ENCODE results near the gene CCDC92. TPM values are rescaled to one million over a fixed set of nuclear protein-coding genes. Genes with fewer than 3 reads are reported as not detected.

Gene CCDC92
- total and polyA plus RNA-seq, 2 of the 8 experiments (the other 6 are each of a cell fraction or from before 2014, with no cell fraction given): 0.43 to 0.51 TPM

DNA sequence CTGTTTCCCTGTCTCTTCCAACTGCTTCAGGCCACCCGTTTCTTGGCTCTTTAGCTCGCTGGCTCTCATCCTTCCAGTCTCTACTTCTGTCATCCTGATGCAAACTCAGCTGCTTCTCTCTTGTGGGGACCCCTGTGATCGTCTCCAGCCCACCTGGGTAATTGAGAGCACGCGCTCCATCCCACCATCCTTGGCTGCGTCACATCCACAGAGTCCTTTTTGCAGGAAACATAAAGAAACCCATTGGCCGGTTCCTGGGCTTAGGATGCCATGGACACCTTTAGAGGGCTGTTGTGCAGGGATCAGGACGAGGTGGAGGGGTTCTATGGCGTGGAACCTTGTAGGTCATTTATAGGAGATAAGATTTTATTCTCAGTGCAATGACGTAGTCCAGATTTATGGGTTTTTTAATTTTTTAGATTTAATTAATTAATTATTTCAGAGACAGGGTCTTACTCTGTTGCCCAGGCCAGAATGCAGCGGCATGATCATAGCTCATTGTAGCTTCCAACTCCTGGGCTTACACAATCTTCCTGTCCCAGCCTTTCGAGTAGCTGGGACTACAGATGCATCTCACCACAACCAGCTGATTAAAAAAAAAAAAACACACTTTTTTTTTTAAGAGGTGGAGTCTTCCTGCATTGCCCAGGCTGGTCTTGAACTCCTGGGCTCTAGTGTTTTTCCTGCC is 82.6 kb downstream of the CCDC92 start:
- peaks cover 0 to 6% (median 1%) of the 10 kb centered on the region in 4 experiments; a peak in 4 of 7 replicates for H3K4me1 ChIP-seq (replicated peaks in 1 of 4; ENCODE audit: control insufficient read depth in 3 of 4, insufficient read depth in 4 of 4, low read length in 3 of 4)
- TF ChIP-seq KDM1A (IDR thresholded peaks at IDR 0.05; ENCODE audit: borderline replicate concordance, low read length) (no peak), TEAD4 (IDR thresholded peaks at IDR 0.05; ENCODE audit: low read depth, low read length) (no peak), GTF2F1 (IDR thresholded peaks at IDR 0.05; ENCODE audit: borderline replicate concordance, low read depth, low read length) (no peak), SP4 (IDR thresholded peaks at IDR 0.05; ENCODE audit: low read length) (no peak), BACH1 (IDR thresholded peaks at IDR 0.05; ENCODE audit: low read length) (no peak)
- H2BK15ac ChIP-seq (ENCODE audit: low read length): no peak overlapping the region
- no peak overlapping the region for H3K9ac ChIP-seq (replicated peaks in 1 of 4; ENCODE audit: extremely low read depth in 1 of 4, low read depth in 3 of 4, low read length in 3 of 4)
- no peak overlapping the region for H3K56ac ChIP-seq (replicated peaks; ENCODE audit: insufficient read length, low read depth, low read length)
- H4K8ac ChIP-seq (ENCODE audit: extremely low read depth, insufficient read depth, low read length): peak overlapping the region; percentile 14; the same call in 1 of the 2 replicates
- H3K4me3 ChIP-seq (ENCODE audit: extremely low read depth in 1 of 4, insufficient read depth in 2 of 4, low read depth in 3 of 4, low read length in 4 of 4): no peak overlapping the region
- H2AFZ ChIP-seq (ENCODE audit: low read length): no peak overlapping the region
- ChIA-PET POLR2A (ENCODE audit: partially characterized antibody) (no interaction called here), CTCF (ENCODE audit: partially characterized antibody) (interaction anchor here (6.1 kb wide), 1 partner anchor 15 kb away, joined by 35 read pairs; no protein-coding TSS in a partner anchor)
- H4K20me1 ChIP-seq (replicated peaks in 1 of 2; ENCODE audit: control insufficient read depth in 1 of 2, insufficient read depth in 2 of 2, low read length in 2 of 2): no peaks in the 10 kb centered on the region
- H2BK5ac ChIP-seq (ENCODE audit: low read depth, low read length): no peak overlapping the region
- no peaks in the 10 kb centered on the region for H3K36me3 ChIP-seq (ENCODE audit: control insufficient read depth in 2 of 4, insufficient read depth in 4 of 4, low read length in 3 of 4)
- H2BK12ac ChIP-seq (ENCODE audit: low read depth, low read length): no peak overlapping the region
- H3K4me2 ChIP-seq (ENCODE audit: insufficient read depth in 1 of 2, low read depth in 2 of 2, low read length in 2 of 2): no peak overlapping the region
- H2BK120ac ChIP-seq (replicated peaks; ENCODE audit: low read depth, low read length): no peak overlapping the region
- H4K91ac ChIP-seq (replicated peaks; ENCODE audit: insufficient read length, low read length): no peak overlapping the region
- DNase-seq (ENCODE audit: low read depth in 1 of 2, low spot score in 2 of 2) (no peak), FAIRE-seq (no peak)
- H4K5ac ChIP-seq (ENCODE audit: insufficient read length, low read depth, low read length): no peak overlapping the region
- H3K27me3 ChIP-seq (replicated peaks in 1 of 4; ENCODE audit: control insufficient read depth in 3 of 4, extremely low read depth in 1 of 4, insufficient read depth in 3 of 4, low read length in 3 of 4): 0 out of 7 replicates have a peak, but pooled peaks cover 0 to 3% (median 0%) of the 10 kb centered on the region in 4 experiments
- H3K79me1 ChIP-seq (ENCODE audit: low read depth, low read length): no peaks in the 10 kb centered on the region
- H2AK5ac ChIP-seq (ENCODE audit: low read depth, low read length): no peak overlapping the region
- 89% methylated on average over 12 of the region's 12 CpGs; no CpG with 5 or more reads in 1 of the 2 experiments for WGBS, 2 experiments (ENCODE audit: extremely low coverage in 1 of 2, insufficient coverage in 1 of 2, insufficient read length in 1 of 2, insufficient replicate concordance in 2 of 2, low coverage in 1 of 2, low lambda C conversion rate in 2 of 2, missing lambda C conversion rate in 1 of 2)
- peaks cover 0 to 2% of the 10 kb centered on the region in 2 experiments; a peak in 1 of 4 replicates for H3K9me3 ChIP-seq (ENCODE audit: insufficient read depth in 2 of 2, low read depth in 1 of 2, low read length in 1 of 2)
- no peak overlapping the region for H3K4ac ChIP-seq (replicated peaks; ENCODE audit: insufficient read length, low read depth, low read length)
- H3K14ac ChIP-seq (ENCODE audit: insufficient read length): no peak overlapping the region
- H3K27ac ChIP-seq (ENCODE audit: low read depth, low read length): no peak overlapping the region
- H3K79me2 ChIP-seq (ENCODE audit: control insufficient read depth in 1 of 2, insufficient read depth in 2 of 2, low read length in 2 of 2): no peaks in the 10 kb centered on the region
- no peak overlapping the region for H2BK20ac ChIP-seq (ENCODE audit: low read length)
- H3K23me2 ChIP-seq (ENCODE audit: low read depth, low read length): no peaks in the 10 kb centered on the region; the same call in 1 of the 2 replicates
- H3K23ac ChIP-seq (ENCODE audit: insufficient read length): no peak overlapping the region
- no peak overlapping the region for H3K18ac ChIP-seq (ENCODE audit: extremely low read depth, low read length)
